ENCODE measurements around the gene YPEL5. TPM values are rescaled to one million over a fixed set of nuclear protein-coding genes. Genes with fewer than 3 reads are reported as not detected.

Gene YPEL5
- total and polyA plus RNA-seq, 3 experiments from 2014 or later, result 35.7 to 119 (median 38.3) TPM

- Histone ChIP-seq H3K36me3 (ENCODE audit: insufficient read depth, low read length) (no peaks in the 10 kb centered on the region), H3K4me1 (ENCODE audit: insufficient read depth, low read length) (no peaks in the 10 kb centered on the region), H3K4me3 (ENCODE audit: low read length) (no peak overlapping the region), H3K9me3 (ENCODE audit: low read length) (no peaks in the 10 kb centered on the region), H3K27me3 (ENCODE audit: insufficient read depth, low read length, poor library complexity, severe bottlenecking) (no peaks in the 10 kb centered on the region), H3K27ac (ENCODE audit: low read depth, low read length) (no peak overlapping the region)
- Mint-ChIP-seq H3K27ac (no peak overlapping the region), H3K4me1 (no peaks in the 10 kb centered on the region), H3K4me3 (no peak overlapping the region), H3K36me3 (no peaks in the 10 kb centered on the region), H3K27me3 (peaks cover 3 to 5% of the 10 kb centered on the region in 2 donors), H3K9me3 (no peaks in the 10 kb centered on the region)
- CTCF ChIA-PET, result interaction anchor here (1.7 kb wide), 1 partner anchor 534 kb away, joined by 5 read pairs; no protein-coding TSS in a partner anchor
- POLR2A ChIA-PET, result no interaction called here
- no peak for DNase-seq
Measured at GRCh38 chr2:30177956-30178355, 31.1 kb downstream of the YPEL5 start.

- H3K27ac Mint-ChIP-seq, result no peak overlapping the region
- H3K27ac ChIP-seq (ENCODE audit: low read depth, low read length), result no peak overlapping the region
- H3K4me1 ChIP-seq (ENCODE audit: insufficient read depth, low read length), result no peaks in the 10 kb centered on the region
- ChIA-PET CTCF (interaction anchor here (1.5 to 1.7 kb wide), 2 partner anchors 13 to 533 kb away, joined by 4 to 5 read pairs; no protein-coding TSS in a partner anchor), POLR2A (no interaction called here)
- DNase-seq, result no peak
- no peaks in the 10 kb centered on the region for H3K36me3 Mint-ChIP-seq
- no peaks in the 10 kb centered on the region for H3K36me3 ChIP-seq (ENCODE audit: insufficient read depth, low read length)
- H3K27me3 Mint-ChIP-seq, result peaks cover 3 to 5% of the 10 kb centered on the region in 2 donors
- H3K4me3 ChIP-seq (ENCODE audit: low read length), result no peak overlapping the region
- no peaks in the 10 kb centered on the region for H3K9me3 Mint-ChIP-seq
- no peaks in the 10 kb centered on the region for H3K27me3 ChIP-seq (ENCODE audit: insufficient read depth, low read length, poor library complexity, severe bottlenecking)
- no peak overlapping the region for H3K4me3 Mint-ChIP-seq
- no peaks in the 10 kb centered on the region for H3K9me3 ChIP-seq (ENCODE audit: low read length)
- H3K4me1 Mint-ChIP-seq, result no peaks in the 10 kb centered on the region
Measured at GRCh38 chr2:30178618-30179434, 32.0 kb downstream of the YPEL5 start.

GRCh38 chr2:30179536-30179935 is 32.7 kb downstream of the YPEL5 start:
- CTCF ChIA-PET, result interaction anchor here (0.6 to 1.5 kb wide), 3 partner anchors 14 to 73 kb away, joined by 3 to 4 read pairs (median 3); no protein-coding TSS in a partner anchor
- H3K27ac Mint-ChIP-seq, result peak overlapping the region in 1 of 8 donors; percentile 19
- peaks cover 3 to 5% of the 10 kb centered on the region in 2 donors for H3K27me3 Mint-ChIP-seq

GRCh38 chr2:30180226-30180625 is 33.4 kb downstream of the YPEL5 start:
- DNase-seq, result no peak
- Histone ChIP-seq H3K27ac (ENCODE audit: low read depth, low read length) (no peak overlapping the region), H3K4me1 (ENCODE audit: insufficient read depth, low read length) (no peaks in the 10 kb centered on the region), H3K27me3 (ENCODE audit: insufficient read depth, low read length, poor library complexity, severe bottlenecking) (no peaks in the 10 kb centered on the region), H3K36me3 (ENCODE audit: insufficient read depth, low read length) (no peaks in the 10 kb centered on the region), H3K9me3 (ENCODE audit: low read length) (no peaks in the 10 kb centered on the region), H3K4me3 (ENCODE audit: low read length) (no peak overlapping the region)
- H3K27ac Mint-ChIP-seq, result no peak overlapping the region
- H3K4me1 Mint-ChIP-seq, result no peaks in the 10 kb centered on the region
- ChIA-PET POLR2A (no interaction called here), CTCF (interaction anchor here (0.8 to 1.6 kb wide), 5 partner anchors 15 to 531 kb away, joined by 3 to 4 read pairs (median 3); no protein-coding TSS in a partner anchor)
- H3K4me3 Mint-ChIP-seq, result no peak overlapping the region
- H3K27me3 Mint-ChIP-seq, result peaks cover 3 to 5% of the 10 kb centered on the region in 2 donors
- H3K36me3 Mint-ChIP-seq, result no peaks in the 10 kb centered on the region
- H3K9me3 Mint-ChIP-seq, result no peaks in the 10 kb centered on the region

More at GRCh38 chr2:30179536-30179935, 32.7 kb downstream of the YPEL5 start:
- no peaks in the 10 kb centered on the region for H3K4me1 ChIP-seq (ENCODE audit: insufficient read depth, low read length)
- POLR2A ChIA-PET, result no interaction called here
- Mint-ChIP-seq H3K4me1 (no peaks in the 10 kb centered on the region), H3K9me3 (no peaks in the 10 kb centered on the region), H3K4me3 (peak overlapping the region in 1 of 7 donors; percentile 34), H3K36me3 (no peaks in the 10 kb centered on the region)
- H3K27ac ChIP-seq (ENCODE audit: low read depth, low read length), result no peak overlapping the region
- H3K27me3 ChIP-seq (ENCODE audit: insufficient read depth, low read length, poor library complexity, severe bottlenecking), result no peaks in the 10 kb centered on the region
- no peak for DNase-seq
- no peak overlapping the region for H3K4me3 ChIP-seq (ENCODE audit: low read length)
- no peaks in the 10 kb centered on the region for H3K36me3 ChIP-seq (ENCODE audit: insufficient read depth, low read length)
- H3K9me3 ChIP-seq (ENCODE audit: low read length), result no peaks in the 10 kb centered on the region

- H3K9me3 ChIP-seq (ENCODE audit: low read length), result no peaks in the 10 kb centered on the region
- POLR2A ChIA-PET, result no interaction called here
- CTCF ChIA-PET, result interaction anchor here (0.8 to 1.6 kb wide), 4 partner anchors 17 to 530 kb away, joined by 3 read pairs; no protein-coding TSS in a partner anchor
- Mint-ChIP-seq H3K27me3 (peaks cover 3 to 11% of the 10 kb centered on the region in 2 donors), H3K36me3 (no peaks in the 10 kb centered on the region), H3K9me3 (no peaks in the 10 kb centered on the region), H3K27ac (no peak overlapping the region), H3K4me3 (no peak overlapping the region), H3K4me1 (no peaks in the 10 kb centered on the region)
- H3K27me3 ChIP-seq (ENCODE audit: insufficient read depth, low read length, poor library complexity, severe bottlenecking), result no peaks in the 10 kb centered on the region
- H3K4me3 ChIP-seq (ENCODE audit: low read length), result no peak overlapping the region
- DNase-seq, result no peak
- no peaks in the 10 kb centered on the region for H3K4me1 ChIP-seq (ENCODE audit: insufficient read depth, low read length)
- H3K36me3 ChIP-seq (ENCODE audit: insufficient read depth, low read length), result no peaks in the 10 kb centered on the region
- no peak overlapping the region for H3K27ac ChIP-seq (ENCODE audit: low read depth, low read length)
Measured at GRCh38 chr2:30181176-30181575, 34.4 kb downstream of the YPEL5 start.

- Histone ChIP-seq H3K4me3 (ENCODE audit: low read length) (no peak overlapping the region), H3K27me3 (ENCODE audit: insufficient read depth, low read length, poor library complexity, severe bottlenecking) (no peaks in the 10 kb centered on the region), H3K9me3 (ENCODE audit: low read length) (no peaks in the 10 kb centered on the region), H3K36me3 (ENCODE audit: insufficient read depth, low read length) (no peaks in the 10 kb centered on the region), H3K27ac (ENCODE audit: low read depth, low read length) (no peak overlapping the region), H3K4me1 (ENCODE audit: insufficient read depth, low read length) (no peaks in the 10 kb centered on the region)
- no peak overlapping the region for H3K27ac Mint-ChIP-seq
- no peak for DNase-seq
- POLR2A ChIA-PET, result no interaction called here
- no peaks in the 10 kb centered on the region for H3K9me3 Mint-ChIP-seq
- peaks cover 3 to 8% of the 10 kb centered on the region in 2 donors for H3K27me3 Mint-ChIP-seq
- H3K4me1 Mint-ChIP-seq, result no peaks in the 10 kb centered on the region
- H3K36me3 Mint-ChIP-seq, result no peaks in the 10 kb centered on the region
- CTCF ChIA-PET, result no interaction called here
- H3K4me3 Mint-ChIP-seq, result no peak overlapping the region
Measured at GRCh38 chr2:30184035-30184434, 37.2 kb downstream of the YPEL5 start.

GRCh38 chr2:30185178-30185577 is 38.4 kb downstream of the YPEL5 start:
- ChIA-PET POLR2A (no interaction called here), CTCF (interaction anchor here (0.7 kb wide), 1 partner anchor 526 kb away, joined by 3 read pairs; no protein-coding TSS in a partner anchor)
- Histone ChIP-seq H3K9me3 (ENCODE audit: low read length) (no peaks in the 10 kb centered on the region), H3K4me3 (ENCODE audit: low read length) (no peak overlapping the region), H3K27me3 (ENCODE audit: insufficient read depth, low read length, poor library complexity, severe bottlenecking) (no peaks in the 10 kb centered on the region), H3K36me3 (ENCODE audit: insufficient read depth, low read length) (no peaks in the 10 kb centered on the region), H3K4me1 (ENCODE audit: insufficient read depth, low read length) (no peaks in the 10 kb centered on the region), H3K27ac (ENCODE audit: low read depth, low read length) (no peak overlapping the region)
- H3K27me3 Mint-ChIP-seq, result peaks cover 0 to 8% of the 10 kb centered on the region in 2 donors
- no peak overlapping the region for H3K4me3 Mint-ChIP-seq
- DNase-seq, result no peak
- H3K27ac Mint-ChIP-seq, result no peak overlapping the region
- no peaks in the 10 kb centered on the region for H3K4me1 Mint-ChIP-seq
- no peaks in the 10 kb centered on the region for H3K9me3 Mint-ChIP-seq
- no peaks in the 10 kb centered on the region for H3K36me3 Mint-ChIP-seq

- Mint-ChIP-seq H3K9me3 (no peaks in the 10 kb centered on the region), H3K36me3 (peaks cover 0 to 2% (median 0%) of the 10 kb centered on the region in 3 donors), H3K4me1 (no peaks in the 10 kb centered on the region), H3K27me3 (peaks cover 0 to 8% of the 10 kb centered on the region in 2 donors), H3K27ac (no peak overlapping the region), H3K4me3 (no peak overlapping the region)
- no peak overlapping the region for H3K4me3 ChIP-seq (ENCODE audit: low read length)
- no peaks in the 10 kb centered on the region for H3K9me3 ChIP-seq (ENCODE audit: low read length)
- no peaks in the 10 kb centered on the region for H3K36me3 ChIP-seq (ENCODE audit: insufficient read depth, low read length)
- no peak overlapping the region for H3K27ac ChIP-seq (ENCODE audit: low read depth, low read length)
- CTCF ChIA-PET, result interaction anchor here (1.4 kb wide), 1 partner anchor 20 kb away, joined by 4 read pairs; no protein-coding TSS in a partner anchor
- POLR2A ChIA-PET, result no interaction called here
- no peaks in the 10 kb centered on the region for H3K4me1 ChIP-seq (ENCODE audit: insufficient read depth, low read length)
- DNase-seq, result no peak
- H3K27me3 ChIP-seq (ENCODE audit: insufficient read depth, low read length, poor library complexity, severe bottlenecking), result no peaks in the 10 kb centered on the region
Measured at GRCh38 chr2:30188292-30188691, 41.5 kb downstream of the YPEL5 start.
